Immature natural killer cell (primary cell): ENCODE data around the gene PRKD3. TPM values are rescaled to one million over a fixed set of nuclear protein-coding genes. Genes with fewer than 3 reads are reported as not detected.

Experiments
- DNase-seq, 3 donors: peaks; one replicate each; pipeline ENCODE4 v3.0.0; 2022; ENCODE audit warnings: mixed read lengths in 1 of 3
- H3K27ac Mint-ChIP-seq, 6 donors: one replicate each; pipeline ENCODE4 v1.8.0; 2020; ENCODE audit warnings: mixed read lengths in 6 of 6, mild to moderate bottlenecking in 5 of 6, inconsistent platforms in 4 of 6, moderate library complexity in 3 of 6
- H3K27me3 Mint-ChIP-seq, 3 donors: one replicate each; pipeline ENCODE4 v1.8.0; 2020 to 2021; ENCODE audit warnings: low read depth in 3 of 3, mild to moderate bottlenecking in 3 of 3, mixed read lengths in 3 of 3, moderate library complexity in 3 of 3, inconsistent platforms in 1 of 3
- H3K36me3 Mint-ChIP-seq, 3 donors: one replicate each; pipeline ENCODE4 v1.8.0; 2020; ENCODE audit warnings: mixed read lengths in 3 of 3, inconsistent platforms in 2 of 3, mild to moderate bottlenecking in 2 of 3
- H3K4me1 Mint-ChIP-seq, 2 donors: one replicate each; pipeline ENCODE4 v1.8.0; 2020; ENCODE audit warnings: inconsistent platforms in 2 of 2, mild to moderate bottlenecking in 2 of 2, mixed read lengths in 2 of 2, moderate library complexity in 1 of 2
- H3K4me3 Mint-ChIP-seq, 5 donors: one replicate each; pipeline ENCODE4 v1.8.0; 2020; ENCODE audit warnings: mild to moderate bottlenecking in 5 of 5, mixed read lengths in 5 of 5, inconsistent platforms in 3 of 5, moderate library complexity in 3 of 5
- H3K9me3 Mint-ChIP-seq, 6 donors: one replicate each; pipeline ENCODE4 v1.8.0; 2020; ENCODE audit warnings: mild to moderate bottlenecking in 6 of 6, mixed read lengths in 6 of 6, inconsistent platforms in 4 of 6, moderate library complexity in 3 of 6
- polyA plus RNA-seq, 3 donors: library from polyadenylated mRNA; unstranded; fragments of 300-500 nt; fragmentation: Illumina TruSeq; gene quantifications; one replicate each; pipeline ENCODE4 v1.2.3, GENCODE V29; 2021

Gene PRKD3
- polyA plus RNA-seq, 3 donors from 2014 or later = 24.3 to 48.0 (median 42.0) TPM

- H3K27ac Mint-ChIP-seq = no peak overlapping the region
- no peak overlapping the region for H3K4me3 Mint-ChIP-seq
- peaks cover 0 to 1% (median 0%) of the 10 kb centered on the region in 3 donors for H3K27me3 Mint-ChIP-seq
- DNase-seq = peak in 1 of 3 donors; percentile 3
- no peaks in the 10 kb centered on the region for H3K9me3 Mint-ChIP-seq
- H3K4me1 Mint-ChIP-seq = no peaks in the 10 kb centered on the region
- H3K36me3 Mint-ChIP-seq = peaks cover 23 to 36% (median 30%) of the 10 kb centered on the region in 3 donors
Observed at GRCh38 chr2:37287966-37288365, 36.7 kb downstream of the PRKD3 start.

GRCh38 chr2:37284381-37284780, 40.3 kb downstream of the PRKD3 start:
- Mint-ChIP-seq H3K27me3 (peaks cover 0 to 1% (median 0%) of the 10 kb centered on the region in 3 donors), H3K27ac (no peak overlapping the region), H3K36me3 (peaks cover 21 to 35% (median 32%) of the 10 kb centered on the region in 3 donors), H3K4me3 (no peak overlapping the region), H3K9me3 (no peaks in the 10 kb centered on the region), H3K4me1 (no peaks in the 10 kb centered on the region)
- no peak for DNase-seq

GRCh38 chr2:37283207-37283606, 41.4 kb downstream of the PRKD3 start:
- no peak overlapping the region for H3K27ac Mint-ChIP-seq

GRCh38 chr2:37282746-37283145, 41.9 kb downstream of the PRKD3 start:
- Mint-ChIP-seq H3K9me3 (no peaks in the 10 kb centered on the region), H3K4me3 (no peak overlapping the region), H3K27me3 (no peaks in the 10 kb centered on the region), H3K27ac (no peak overlapping the region), H3K36me3 (peaks cover 14 to 26% (median 25%) of the 10 kb centered on the region in 3 donors), H3K4me1 (no peaks in the 10 kb centered on the region)
- no peak for DNase-seq

More at GRCh38 chr2:37283207-37283606, 41.4 kb downstream of the PRKD3 start:
- Mint-ChIP-seq H3K4me3 (no peak overlapping the region), H3K36me3 (peaks cover 18 to 30% (median 30%) of the 10 kb centered on the region in 3 donors), H3K4me1 (no peaks in the 10 kb centered on the region), H3K9me3 (no peaks in the 10 kb centered on the region), H3K27me3 (no peaks in the 10 kb centered on the region)
- DNase-seq = no peak

- no peaks in the 10 kb centered on the region for H3K27me3 Mint-ChIP-seq
- no peaks in the 10 kb centered on the region for H3K9me3 Mint-ChIP-seq
- no peaks in the 10 kb centered on the region for H3K4me1 Mint-ChIP-seq
- no peak overlapping the region for H3K4me3 Mint-ChIP-seq
- no peak for DNase-seq
- peaks cover 9 to 27% (median 21%) of the 10 kb centered on the region in 3 donors for H3K36me3 Mint-ChIP-seq
- peak overlapping the region in 1 of 6 donors; percentile 20 for H3K27ac Mint-ChIP-seq
Observed at GRCh38 chr2:37281916-37282315, 42.7 kb downstream of the PRKD3 start.

- Mint-ChIP-seq H3K36me3 (peaks cover 5 to 37% (median 15%) of the 10 kb centered on the region in 3 donors), H3K27ac (no peak overlapping the region), H3K27me3 (no peaks in the 10 kb centered on the region), H3K4me1 (no peaks in the 10 kb centered on the region), H3K9me3 (no peaks in the 10 kb centered on the region), H3K4me3 (no peak overlapping the region)
- no peak for DNase-seq
Observed at GRCh38 chr2:37276291-37276690, 48.3 kb downstream of the PRKD3 start.

Other genes starting within 250 kb of the PRKD3 start
- gene HEATR5B, start 240.5 kb downstream of the PRKD3 start, polyA plus RNA-seq = 10 to 100 TPM in 1 of 3 donors, 1 to 10 TPM in 2; 6.2 to 14.5 (median 6.5) TPM
- 1 to 10 TPM; 5.7 to 9.4 (median 8.2) TPM for gene GPATCH11, start 240.3 kb downstream of the PRKD3 start, polyA plus RNA-seq
- gene EIF2AK2, start 167.9 kb downstream of the PRKD3 start, polyA plus RNA-seq = 10 to 100 TPM; 16.4 to 48.1 (median 22.2) TPM
- gene SULT6B1, start 136.2 kb downstream of the PRKD3 start, polyA plus RNA-seq = not detected
- 10 to 100 TPM; 37.6 to 45.4 (median 44.9) TPM for gene CEBPZOS, start 128.3 kb downstream of the PRKD3 start, polyA plus RNA-seq
- 10 to 100 TPM; 16.2 to 28.9 (median 24.9) TPM for gene CEBPZ, start 93.2 kb downstream of the PRKD3 start, polyA plus RNA-seq
- gene NDUFAF7, start 93.2 kb downstream of the PRKD3 start, polyA plus RNA-seq = 1 to 10 TPM; 5.9 to 8.1 (median 7.7) TPM
- gene QPCT, start 19.8 kb upstream of the PRKD3 start, polyA plus RNA-seq = 1 to 10 TPM in 1 of 3 donors, under 1 TPM in 2; 0.91 to 2.4 (median 0.99) TPM